ENCODE data around the gene AKAP1.
A peak's percentile ranks its signal among the peaks of the same experiment; 100 is the strongest.

GRCh38 chr17:57085448-57086068 is 512 bp downstream of the AKAP1 start:
- no peak for TF ChIP-seq CTCF (IDR thresholded peaks at IDR 0.05)
- TF ChIP-seq EP300 (IDR thresholded peaks at IDR 0.05), result no peak
- peak in 2 of 3 donors; percentile 42 to 60 for TF ChIP-seq POLR2AphosphoS5 (IDR thresholded peaks at IDR 0.05)
- no peak for TF ChIP-seq POLR2A (IDR thresholded peaks at IDR 0.05)
